Endothelial cell of umbilical vein (primary cell): ENCODE results near the gene KCTD20. TPM values are rescaled to one million over a fixed set of nuclear protein-coding genes. Genes with fewer than 3 reads are reported as not detected.

Experiments used
- BruUV-seq: library from RNA; stranded (reverse); fragments of 400-500 nt; replicated peaks from 2 replicates; lab custom pipeline; 2021; lab: Mats Ljungman, UMichigan
- CTCF ChIA-PET: fragments of 300-600, 350-600 bp; sonication (Branson Sonifier 250); formaldehyde crosslinking; loops from one replicate; lab custom pipeline; 2021; ENCODE audit warnings: antibody characterized with exemption, inconsistent platforms; lab: Charles Lee
- POLR2A ChIA-PET: fragments of 300-600, 350-600 bp; sonication (Branson Sonifier 250); formaldehyde crosslinking; loops from one replicate; lab custom pipeline; 2021; ENCODE audit warnings: antibody characterized with exemption, inconsistent platforms; lab: Charles Lee
- DNase-seq: peaks from one replicate; pipeline ENCODE4 v3.0.0-alpha.2; 2011; ENCODE audit warnings: low read depth, low spot score
- FAIRE-seq: peaks from 2 replicates; lab custom pipeline; 2011; peaks lifted over from hg19 to GRCh38; lab: Jason Lieb, UNC
- H2AFZ ChIP-seq: 2 replicates; pipeline ENCODE4 v1.6.0; 2012; ENCODE audit warnings: low read depth, low read length, control low read depth, inconsistent platforms
- H3K27ac ChIP-seq: 2 replicates; pipeline ENCODE4 v1.5.1; 2011; ENCODE audit warnings: low read depth, mild to moderate bottlenecking, control low read depth, low read length, moderate library complexity; ENCODE audit not compliant: insufficient read depth
- H3K27me3 ChIP-seq, 2 experiments: 2 replicates each; pipeline versions ENCODE4 v1.6.0 to v1.6.1; 2011; ENCODE audit warnings: low read length in 2 of 2, mixed read lengths in 1 of 2; ENCODE audit not compliant: control insufficient read depth in 2 of 2, insufficient read depth in 2 of 2
- H3K36me3 ChIP-seq, 2 experiments: 2 replicates in 1 of 2; 3 replicates in 1 of 2; pipeline ENCODE4 v1.5.1; 2011; ENCODE audit warnings: low read length in 2 of 2, mild to moderate bottlenecking in 1 of 2, moderate library complexity in 1 of 2; ENCODE audit not compliant: control insufficient read depth in 2 of 2, insufficient read depth in 2 of 2; ENCODE audit errors: extremely low read depth in 1 of 2
- H3K4me1 ChIP-seq: 3 replicates; pipeline ENCODE4 v1.5.1; 2011; ENCODE audit warnings: mild to moderate bottlenecking, low read length; ENCODE audit not compliant: control insufficient read depth, insufficient read depth; ENCODE audit errors: extremely low read depth
- H3K4me2 ChIP-seq: 2 replicates; pipeline ENCODE4 v1.6.1; 2011; ENCODE audit warnings: low read length, control low read depth, mixed read lengths; ENCODE audit not compliant: insufficient read depth
- H3K4me3 ChIP-seq, 3 experiments: fragments of 200-600 bp in 1 of 3; sonication (generic), shearing (Covaris generic) in 1 of 3; replicated peaks in 1 of 3; 2 replicates each; pipeline ENCODE4 v1.5.1; 2011 to 2016; ENCODE audit warnings: control low read depth in 3 of 3, low read length in 3 of 3, mild to moderate bottlenecking in 2 of 3, inconsistent platforms in 1 of 3, low read depth in 1 of 3, moderate library complexity in 1 of 3; ENCODE audit not compliant: insufficient read depth in 1 of 3
- H3K79me2 ChIP-seq: 2 replicates; pipeline ENCODE4 v1.6.0; 2012; ENCODE audit warnings: low read length, inconsistent platforms; ENCODE audit not compliant: control insufficient read depth, insufficient read depth
- H3K9ac ChIP-seq: replicated peaks from 2 replicates; pipeline ENCODE3; 2011; ENCODE audit warnings: low read length, control low read depth; ENCODE audit not compliant: insufficient read depth; ENCODE audit errors: extremely low read depth
- H3K9me1 ChIP-seq: replicated peaks from 3 replicates; pipeline ENCODE4 v1.6.0; 2011; ENCODE audit warnings: mild to moderate bottlenecking, low read length; ENCODE audit not compliant: control insufficient read depth, insufficient read depth; ENCODE audit errors: extremely low read depth
- H3K9me3 ChIP-seq: replicated peaks from 2 replicates; pipeline ENCODE4 v1.5.1; 2012; ENCODE audit warnings: low read length, inconsistent platforms; ENCODE audit not compliant: control insufficient read depth, insufficient read depth
- H4K20me1 ChIP-seq: replicated peaks from 2 replicates; pipeline ENCODE3; 2011; ENCODE audit warnings: mild to moderate bottlenecking, low read length; ENCODE audit not compliant: control insufficient read depth, insufficient read depth; ENCODE audit errors: extremely low read depth
- CTCF ChIP-seq, 2 donors: IDR thresholded peaks; 1 replicate in 1 of 2; 2 replicates in 1 of 2; pipeline ENCODE4 v1.5.1; 2011; ENCODE audit warnings: low read length in 2 of 2, mild to moderate bottlenecking in 2 of 2, moderate library complexity in 2 of 2, control low read depth in 1 of 2, inconsistent platforms in 1 of 2, low read depth in 1 of 2; ENCODE audit not compliant: insufficient read depth in 1 of 2; ENCODE audit errors: extremely low read depth in 1 of 2
- EZH2 ChIP-seq: IDR thresholded peaks from 2 replicates; pipeline ENCODE4 v1.6.1; 2012; ENCODE audit warnings: borderline replicate concordance, low read depth, mild to moderate bottlenecking, moderate library complexity, low read length, inconsistent platforms; ENCODE audit not compliant: severe bottlenecking
- FOS ChIP-seq: IDR thresholded peaks from 2 replicates; pipeline ENCODE4 v1.6.1; 2011; ENCODE audit warnings: mild to moderate bottlenecking, low read length, moderate library complexity, borderline replicate concordance; ENCODE audit not compliant: insufficient read depth
- GATA2 ChIP-seq: IDR thresholded peaks from 2 replicates; pipeline ENCODE4 v1.7.0; 2011; ENCODE audit warnings: low read depth, mild to moderate bottlenecking, moderate library complexity, mixed read lengths, low read length; ENCODE audit not compliant: insufficient read length, insufficient read depth
- JUN ChIP-seq: IDR thresholded peaks from 2 replicates; pipeline ENCODE4 v1.6.1; 2011; ENCODE audit warnings: borderline replicate concordance, low read depth; ENCODE audit not compliant: insufficient read length, insufficient read depth
- MAX ChIP-seq: IDR thresholded peaks from 2 replicates; pipeline ENCODE4 v1.6.1; 2011; ENCODE audit not compliant: insufficient read depth, insufficient read length
- MYC ChIP-seq: IDR thresholded peaks from one replicate; pipeline ENCODE4 v1.6.1; 2011; ENCODE audit warnings: mild to moderate bottlenecking, low read depth, low read length
- POLR2A ChIP-seq: IDR thresholded peaks from 2 replicates; pipeline ENCODE4 v1.6.1; 2012; ENCODE audit warnings: low read depth, mild to moderate bottlenecking, control low read depth, low read length
- POLR2AphosphoS5 ChIP-seq: IDR thresholded peaks from 2 replicates; pipeline ENCODE4 v1.6.1; 2012; ENCODE audit warnings: low read depth, mild to moderate bottlenecking, control low read depth, low read length, moderate library complexity; ENCODE audit not compliant: insufficient read depth
- dilution Hi-C: fragments of 300-500 bp; cut with MboI; formaldehyde crosslinking; loops from one replicate; pipeline ENCODE4 v1.15.0; 2019; ENCODE audit warnings: low sequenced_read_pairs; ENCODE audit not compliant: extremely low pct_ligation_motif_present
- intact Hi-C: fragments of 100-400 bp; cut with micrococcal nuclease; formaldehyde crosslinking; loops from one replicate; pipeline ENCODE4 v1.10.0; 2022
- polyA plus RNA-seq, 4 experiments: library from polyadenylated mRNA; depleted of rRNA in 3 of 4; stranded (reverse) in 3 of 4; unstranded in 1 of 4; fragments of >200 nt; gene quantifications; 2 replicates each; pipeline versions ENCODE4 v1.2.1 to v1.2.3, GENCODE V29; 2011 to 2012; ENCODE audit warnings: missing spikeins in 1 of 4
- total RNA-seq: library from RNA; stranded (reverse); gene quantifications from 2 replicates; pipeline ENCODE4 v1.2.3, GENCODE V29; 2021

KCTD20 gene
- total and polyA plus RNA-seq, 2 donors (not counting 3 experiments of a cell fraction or from before 2014, with no cell fraction given), result 26.2 to 47.2 TPM

- Histone ChIP-seq H3K4me3 (no peak overlapping the region), H3K27me3 (no peaks in the 10 kb centered on the region), H3K79me2 (no peaks in the 10 kb centered on the region), H3K9ac (no peak overlapping the region), H3K27ac (no peak overlapping the region), H3K36me3 (peaks cover 3 to 15% of the 10 kb centered on the region in 2 experiments), H4K20me1 (no peaks in the 10 kb centered on the region), H3K9me1 (no peaks in the 10 kb centered on the region), H3K4me1 (no peaks in the 10 kb centered on the region), H3K4me2 (no peak overlapping the region), H3K9me3 (no peaks in the 10 kb centered on the region), H2AFZ (no peak overlapping the region)
- ChIA-PET POLR2A (no interaction called here), CTCF (interaction anchor here (1.0 to 1.3 kb wide), 2 partner anchors 25 to 56 kb away, joined by 3 to 5 read pairs; no protein-coding TSS in a partner anchor)
- intact Hi-C loops, result no loop called here
- FAIRE-seq (no peak), DNase-seq (no peak)
- no peak for TF ChIP-seq POLR2AphosphoS5
- no peak for TF ChIP-seq FOS
- no peak for TF ChIP-seq MYC
- TF ChIP-seq JUN, result no peak
- no peak for TF ChIP-seq MAX
- no peak for TF ChIP-seq POLR2A
- no peak for TF ChIP-seq EZH2
- no peak for TF ChIP-seq GATA2
- TF ChIP-seq CTCF (IDR thresholded peaks at IDR 0.05; ENCODE audit: extremely low read depth in 1 of 2, insufficient read depth in 1 of 2, low read depth in 1 of 2, low read length in 2 of 2), result no peak
- dilution Hi-C loops, result no loop called here
- no TSS peak for BruUV-seq
These were observed 41.9 kb downstream of the KCTD20 start for GRCh38 chr6:36484736-36485135.
